Neural progenitor cell (in vitro differentiated cells): ENCODE measurements around the gene SRCIN1. TPM values are rescaled to one million over a fixed set of nuclear protein-coding genes. Genes with fewer than 3 reads are reported as not detected.

ENCODE experiments used
- DNase-seq: peaks from one replicate; pipeline ENCODE4 v3.0.0-alpha.2; 2016; ENCODE audit warnings: low spot score
- H2AFZ ChIP-seq: fragments of 200-600 bp; sonication (generic); replicated peaks from 2 replicates; pipeline ENCODE4 v1.6.1; 2016; ENCODE audit warnings: antibody characterized with exemption
- H3F3A ChIP-seq: fragments of 200-600 bp; sonication (generic); 2 replicates; pipeline ENCODE4 v1.6.1; 2016; ENCODE audit warnings: antibody characterized with exemption, low read depth
- H3K27ac ChIP-seq: fragments of 200-600 bp; sonication (generic); 2 replicates; pipeline ENCODE4 v1.5.1; 2016; ENCODE audit warnings: mild to moderate bottlenecking
- H3K27me3 ChIP-seq: fragments of 200-600 bp; sonication (generic); 2 replicates; pipeline ENCODE4 v1.6.1; 2016; ENCODE audit warnings: mild to moderate bottlenecking, moderate library complexity
- H3K36me3 ChIP-seq: fragments of 200-600 bp; sonication (generic); 2 replicates; pipeline ENCODE4 v1.5.1; 2016
- H3K4me1 ChIP-seq: fragments of 200-600 bp; sonication (generic); 2 replicates; pipeline ENCODE4 v1.6.1; 2016; ENCODE audit warnings: mixed run types
- H3K4me2 ChIP-seq: fragments of 200-600 bp; sonication (generic); 2 replicates; pipeline ENCODE4 v1.6.1; 2016
- H3K4me3 ChIP-seq: fragments of 200-600 bp; sonication (generic); 2 replicates; pipeline ENCODE4 v1.5.1; 2016
- H3K79me2 ChIP-seq: fragments of 200-600 bp; sonication (generic); 2 replicates; pipeline ENCODE4 v1.6.1; 2016; ENCODE audit warnings: low read depth
- H3K9ac ChIP-seq: fragments of 200-600 bp; sonication (generic); 2 replicates; pipeline ENCODE4 v1.6.1; 2016
- H3K9me3 ChIP-seq: fragments of 200-600 bp; sonication (generic); 2 replicates; pipeline ENCODE4 v1.5.1; 2016; ENCODE audit warnings: low read depth
- H4K20me1 ChIP-seq: fragments of 200-600 bp; sonication (generic); 2 replicates; pipeline ENCODE4 v1.6.1; 2016; ENCODE audit warnings: low read depth
- H3K27ac Mint-ChIP-seq: 3 replicates; pipeline ENCODE4 v1.8.0; 2021; ENCODE audit warnings: mixed read lengths
- H3K27me3 Mint-ChIP-seq: 2 replicates; pipeline ENCODE4 v1.8.0; 2022; ENCODE audit warnings: low read depth, mild to moderate bottlenecking, inconsistent platforms, moderate library complexity, mixed read lengths; ENCODE audit not compliant: insufficient read depth
- H3K36me3 Mint-ChIP-seq: 3 replicates; pipeline ENCODE4 v1.8.0; 2021; ENCODE audit warnings: mixed read lengths
- H3K4me1 Mint-ChIP-seq: 3 replicates; pipeline ENCODE4 v1.8.0; 2021; ENCODE audit warnings: mixed read lengths
- H3K4me3 Mint-ChIP-seq: 3 replicates; pipeline ENCODE4 v1.8.0; 2021; ENCODE audit warnings: mild to moderate bottlenecking, moderate library complexity, mixed read lengths
- H3K9me3 Mint-ChIP-seq: 3 replicates; pipeline ENCODE4 v1.8.0; 2020; ENCODE audit warnings: mixed read lengths
- EZH2 ChIP-seq: fragments of 200-600 bp; sonication (generic); IDR thresholded peaks from 2 replicates; pipeline ENCODE4 v1.6.1; 2017; ENCODE audit warnings: antibody characterized with exemption, mild to moderate bottlenecking, moderate library complexity
- EZH2phosphoT487 ChIP-seq: fragments of 200-600 bp; sonication (generic); IDR thresholded peaks from 2 replicates; pipeline ENCODE4 v1.6.1; 2017; ENCODE audit warnings: antibody characterized with exemption
- total RNA-seq: library from RNA; depleted of rRNA; stranded (reverse); fragments of >200 nt; gene quantifications from 2 replicates; pipeline ENCODE4 v1.2.3, GENCODE V29; 2015; ENCODE audit warnings: low replicate concordance
- TF ChIP-seq, protein P1 (sequence below): fragments of 200-600 bp; sonication (generic); IDR thresholded peaks from 2 replicates; pipeline ENCODE4 v1.5.1; 2017; ENCODE audit warnings: antibody characterized with exemption, mild to moderate bottlenecking

SRCIN1 gene
- total RNA-seq, 1 donor from 2014 or later, result 3.8 TPM

DNA sequence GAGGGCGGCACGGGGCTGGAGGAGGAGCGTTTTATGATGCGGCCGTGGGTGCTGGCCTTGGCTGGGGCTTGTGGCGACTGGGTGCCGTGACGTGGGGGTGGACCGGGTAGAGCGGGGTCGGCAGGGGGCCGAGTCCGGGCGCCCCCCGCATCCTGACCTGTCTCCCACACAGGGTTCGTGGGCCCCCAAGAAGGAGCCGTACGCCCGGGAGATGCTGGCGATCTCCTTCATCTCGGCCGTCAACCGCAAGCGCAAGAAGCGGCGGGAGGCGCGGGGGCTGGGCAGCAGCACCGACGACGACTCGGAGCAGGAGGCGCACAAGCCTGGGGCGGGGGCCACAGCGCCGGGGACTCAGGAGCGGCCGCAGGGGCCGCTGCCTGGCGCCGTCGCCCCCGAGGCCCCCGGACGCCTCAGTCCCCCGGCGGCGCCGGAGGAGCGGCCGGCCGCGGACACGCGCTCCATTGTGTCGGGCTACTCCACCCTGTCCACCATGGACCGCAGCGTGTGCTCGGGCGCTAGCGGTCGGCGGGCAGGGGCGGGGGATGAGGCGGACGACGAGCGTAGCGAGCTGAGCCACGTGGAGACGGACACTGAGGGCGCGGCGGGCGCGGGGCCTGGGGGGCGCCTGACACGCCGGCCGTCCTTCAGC, 95.9 kb downstream of the SRCIN1 start:
- Mint-ChIP-seq H3K27ac (peak overlapping the region; percentile 92), H3K36me3 (no peaks in the 10 kb centered on the region), H3K4me1 (peaks cover 34% of the 10 kb centered on the region), H3K9me3 (no peaks in the 10 kb centered on the region), H3K27me3 (peaks cover 36% of the 10 kb centered on the region), H3K4me3 (peak overlapping the region; percentile 89)
- H3K4me2 ChIP-seq, result peak overlapping the region; percentile 75
- TF ChIP-seq, protein P1, sequence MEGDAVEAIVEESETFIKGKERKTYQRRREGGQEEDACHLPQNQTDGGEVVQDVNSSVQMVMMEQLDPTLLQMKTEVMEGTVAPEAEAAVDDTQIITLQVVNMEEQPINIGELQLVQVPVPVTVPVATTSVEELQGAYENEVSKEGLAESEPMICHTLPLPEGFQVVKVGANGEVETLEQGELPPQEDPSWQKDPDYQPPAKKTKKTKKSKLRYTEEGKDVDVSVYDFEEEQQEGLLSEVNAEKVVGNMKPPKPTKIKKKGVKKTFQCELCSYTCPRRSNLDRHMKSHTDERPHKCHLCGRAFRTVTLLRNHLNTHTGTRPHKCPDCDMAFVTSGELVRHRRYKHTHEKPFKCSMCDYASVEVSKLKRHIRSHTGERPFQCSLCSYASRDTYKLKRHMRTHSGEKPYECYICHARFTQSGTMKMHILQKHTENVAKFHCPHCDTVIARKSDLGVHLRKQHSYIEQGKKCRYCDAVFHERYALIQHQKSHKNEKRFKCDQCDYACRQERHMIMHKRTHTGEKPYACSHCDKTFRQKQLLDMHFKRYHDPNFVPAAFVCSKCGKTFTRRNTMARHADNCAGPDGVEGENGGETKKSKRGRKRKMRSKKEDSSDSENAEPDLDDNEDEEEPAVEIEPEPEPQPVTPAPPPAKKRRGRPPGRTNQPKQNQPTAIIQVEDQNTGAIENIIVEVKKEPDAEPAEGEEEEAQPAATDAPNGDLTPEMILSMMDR, result no peak
- no peak for TF ChIP-seq EZH2phosphoT487
- TF ChIP-seq EZH2, result no peak
- peaks cover 14% of the 10 kb centered on the region for H3K4me1 ChIP-seq
- H3K9ac ChIP-seq, result no peak overlapping the region
- H3K9me3 ChIP-seq, result no peaks in the 10 kb centered on the region
- H4K20me1 ChIP-seq, result no peaks in the 10 kb centered on the region
- peaks cover 29% of the 10 kb centered on the region for H3F3A ChIP-seq
- H3K79me2 ChIP-seq, result no peaks in the 10 kb centered on the region
- peak overlapping the region; percentile 85 for H2AFZ ChIP-seq
- DNase-seq, result no peak
- H3K36me3 ChIP-seq, result no peaks in the 10 kb centered on the region
- H3K27ac ChIP-seq, result no peak overlapping the region
- H3K27me3 ChIP-seq, result peaks cover 37% of the 10 kb centered on the region
- H3K4me3 ChIP-seq, result peak overlapping the region; percentile 36

DNA sequence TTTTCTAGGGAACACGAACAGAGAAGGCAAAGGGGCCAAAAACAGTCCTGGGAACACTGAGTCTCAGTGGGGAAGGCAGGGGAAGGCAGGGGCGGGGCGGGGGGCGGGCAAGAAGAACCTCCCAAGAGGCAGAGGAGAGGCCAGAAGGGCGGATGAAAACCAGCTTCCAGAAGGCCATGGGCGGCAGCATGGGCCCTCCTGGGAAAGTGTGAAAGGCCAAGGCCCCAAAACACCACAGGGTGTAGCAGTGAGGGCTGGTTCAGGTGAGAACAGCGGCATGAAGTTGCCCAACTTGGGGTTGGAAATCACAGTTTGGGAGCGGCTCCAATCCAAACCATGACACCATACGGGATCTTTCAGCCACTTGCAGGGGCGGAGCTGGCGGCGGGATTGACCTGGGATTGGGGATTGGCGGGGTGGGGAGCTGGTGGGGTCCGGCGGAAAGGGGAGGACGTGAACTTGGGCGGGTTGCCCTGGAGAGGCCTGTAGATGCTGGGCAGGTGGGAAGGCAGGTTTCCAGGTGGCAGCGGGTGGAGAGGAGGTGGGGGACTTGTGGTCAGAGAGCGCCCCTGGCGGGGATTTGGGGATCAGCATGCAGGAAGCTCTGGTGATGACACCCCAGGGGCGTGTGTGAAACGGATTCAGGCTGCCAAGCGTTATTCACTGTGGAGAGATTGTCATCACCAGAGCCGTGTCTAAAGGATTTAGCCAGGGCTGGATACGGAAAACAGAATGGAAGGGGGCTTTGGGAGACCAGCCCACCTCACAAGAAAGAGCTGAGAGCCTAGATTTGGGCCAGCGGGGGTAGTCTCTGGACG, 96.6 kb downstream of the SRCIN1 start:
- no peaks in the 10 kb centered on the region for H3K36me3 ChIP-seq
- Mint-ChIP-seq H3K27me3 (peaks cover 36% of the 10 kb centered on the region), H3K4me1 (peaks cover 34% of the 10 kb centered on the region), H3K27ac (peak overlapping the region; percentile 92), H3K4me3 (peak overlapping the region; percentile 89), H3K36me3 (no peaks in the 10 kb centered on the region), H3K9me3 (no peaks in the 10 kb centered on the region)
- H3K4me1 ChIP-seq, result peaks cover 14% of the 10 kb centered on the region
- peak overlapping the region; percentile 75 for H3K4me2 ChIP-seq
- H3K9me3 ChIP-seq, result no peaks in the 10 kb centered on the region
- peak overlapping the region; percentile 36 for H3K4me3 ChIP-seq
- no peak overlapping the region for H3K9ac ChIP-seq
- peak; percentile 94 for DNase-seq
- H2AFZ ChIP-seq, result no peak overlapping the region
- TF ChIP-seq EZH2 (peak; percentile 3), EZH2phosphoT487 (peak; percentile 16)
- TF ChIP-seq, protein P1, result peak; percentile 78
- H4K20me1 ChIP-seq, result no peaks in the 10 kb centered on the region
- no peaks in the 10 kb centered on the region for H3K79me2 ChIP-seq
- peaks cover 37% of the 10 kb centered on the region for H3K27me3 ChIP-seq
- H3F3A ChIP-seq, result peaks cover 29% of the 10 kb centered on the region
- H3K27ac ChIP-seq, result no peak overlapping the region

DNA sequence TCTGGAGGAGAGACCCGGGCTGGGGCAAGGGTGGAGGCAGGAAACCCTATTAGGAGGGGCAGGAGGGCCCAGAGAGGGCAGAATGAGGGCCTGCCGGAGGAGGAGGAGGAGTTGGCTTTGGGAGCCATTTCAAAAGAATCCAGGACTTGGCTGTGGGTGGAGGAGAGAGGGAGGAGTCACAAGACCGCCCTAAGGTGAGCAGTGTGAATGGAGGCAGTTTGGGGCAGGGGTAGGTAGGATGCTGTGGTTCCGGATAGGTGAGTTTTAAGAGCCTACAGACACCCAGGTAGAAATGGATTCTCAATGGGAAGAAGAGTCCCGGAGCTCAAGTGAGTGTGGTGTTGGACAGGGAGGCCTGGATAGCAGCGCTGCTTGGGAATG, 97.2 kb downstream of the SRCIN1 start:
- Histone ChIP-seq H3K27ac (no peak overlapping the region), H3K79me2 (no peaks in the 10 kb centered on the region), H3K27me3 (peaks cover 37% of the 10 kb centered on the region), H3K9me3 (no peaks in the 10 kb centered on the region), H3K4me3 (no peak overlapping the region), H3K4me2 (no peak overlapping the region), H3K9ac (no peak overlapping the region), H3K4me1 (peaks cover 14% of the 10 kb centered on the region), H2AFZ (no peak overlapping the region), H3F3A (peaks cover 28% of the 10 kb centered on the region), H4K20me1 (no peaks in the 10 kb centered on the region), H3K36me3 (no peaks in the 10 kb centered on the region)
- Mint-ChIP-seq H3K27ac (no peak overlapping the region), H3K4me1 (peaks cover 34% of the 10 kb centered on the region), H3K27me3 (peaks cover 36% of the 10 kb centered on the region), H3K4me3 (peak overlapping the region; percentile 28), H3K9me3 (no peaks in the 10 kb centered on the region), H3K36me3 (no peaks in the 10 kb centered on the region)
- no peak for TF ChIP-seq EZH2
- TF ChIP-seq, protein P1, result no peak
- no peak for TF ChIP-seq EZH2phosphoT487
- no peak for DNase-seq
